ENCODE results near the gene SLC6A16.

DNA sequence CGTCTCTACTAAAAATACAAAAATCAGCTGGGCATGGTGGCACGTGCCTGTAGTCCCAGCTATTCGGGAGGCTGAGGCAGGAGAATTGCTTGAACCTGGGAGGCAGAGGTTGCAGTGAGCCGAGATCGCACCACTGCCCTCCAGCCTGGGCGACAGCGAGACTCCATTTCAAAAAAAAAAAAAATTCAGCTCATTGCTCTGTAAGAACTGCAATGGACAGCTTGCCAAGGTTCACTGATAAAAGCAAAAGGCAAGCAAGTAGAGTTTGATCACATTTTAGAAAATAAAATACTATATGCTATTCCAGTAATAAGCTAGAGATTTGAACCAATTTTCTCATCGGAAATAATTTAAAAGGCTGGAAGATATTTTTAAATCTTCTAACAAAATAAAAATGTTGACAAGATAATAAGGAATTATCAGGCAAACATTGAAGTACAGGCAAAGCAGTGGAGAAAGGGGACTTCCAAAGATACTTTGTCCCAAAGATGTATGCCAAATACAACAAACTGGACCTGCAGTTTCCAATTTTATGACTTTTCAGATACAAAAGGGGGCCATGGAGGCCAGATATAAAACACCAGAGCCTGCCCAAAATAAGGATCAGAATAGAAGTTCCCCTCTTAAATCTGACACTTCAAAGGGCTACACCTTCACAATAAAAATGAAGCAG lies 29.6 kb downstream of the SLC6A16 start:
- TF ChIP-seq POLR2AphosphoS5 (IDR thresholded peaks at IDR 0.05; ENCODE audit: low read depth, low read length) (no peak), SUZ12 (IDR thresholded peaks at IDR 0.05; ENCODE audit: low read length) (no peak), POLR2A (IDR thresholded peaks at IDR 0.05; ENCODE audit: control extremely low read depth in 1 of 2, low read depth in 2 of 2, low read length in 2 of 2) (no peak), BACH1 (IDR thresholded peaks at IDR 0.05; ENCODE audit: low read length) (no peak), EZH2 (IDR thresholded peaks at IDR 0.05; ENCODE audit: low read depth, low read length, severe bottlenecking) (no peak), TAF1 (IDR thresholded peaks at IDR 0.05; ENCODE audit: low read depth, low read length) (no peak), KDM1A (IDR thresholded peaks at IDR 0.05; ENCODE audit: borderline replicate concordance, low read length) (no peak), MAX (IDR thresholded peaks at IDR 0.05) (no peak), ATF2 (IDR thresholded peaks at IDR 0.05; ENCODE audit: low read length) (no peak), KDM5A (IDR thresholded peaks at IDR 0.05; ENCODE audit: low read length) (no peak)
- TF ChIP-seq, protein P1, sequence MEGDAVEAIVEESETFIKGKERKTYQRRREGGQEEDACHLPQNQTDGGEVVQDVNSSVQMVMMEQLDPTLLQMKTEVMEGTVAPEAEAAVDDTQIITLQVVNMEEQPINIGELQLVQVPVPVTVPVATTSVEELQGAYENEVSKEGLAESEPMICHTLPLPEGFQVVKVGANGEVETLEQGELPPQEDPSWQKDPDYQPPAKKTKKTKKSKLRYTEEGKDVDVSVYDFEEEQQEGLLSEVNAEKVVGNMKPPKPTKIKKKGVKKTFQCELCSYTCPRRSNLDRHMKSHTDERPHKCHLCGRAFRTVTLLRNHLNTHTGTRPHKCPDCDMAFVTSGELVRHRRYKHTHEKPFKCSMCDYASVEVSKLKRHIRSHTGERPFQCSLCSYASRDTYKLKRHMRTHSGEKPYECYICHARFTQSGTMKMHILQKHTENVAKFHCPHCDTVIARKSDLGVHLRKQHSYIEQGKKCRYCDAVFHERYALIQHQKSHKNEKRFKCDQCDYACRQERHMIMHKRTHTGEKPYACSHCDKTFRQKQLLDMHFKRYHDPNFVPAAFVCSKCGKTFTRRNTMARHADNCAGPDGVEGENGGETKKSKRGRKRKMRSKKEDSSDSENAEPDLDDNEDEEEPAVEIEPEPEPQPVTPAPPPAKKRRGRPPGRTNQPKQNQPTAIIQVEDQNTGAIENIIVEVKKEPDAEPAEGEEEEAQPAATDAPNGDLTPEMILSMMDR (IDR thresholded peaks at IDR 0.05; ENCODE audit: control extremely low read depth in 1 of 3, insufficient read depth in 1 of 3, low read depth in 1 of 3, low read length in 3 of 3): no peak

Measured in H1 (cell line).